GM18498 (cell line): ENCODE measurements around the gene PTDSS2.

Experiments
- ATAC-seq: cut with Tn5 transposase; IDR thresholded peaks from one replicate; pipeline ENCODE4 v1.9.1; 2021; ENCODE audit warnings: mild to moderate bottlenecking, moderate library complexity; ENCODE audit not compliant: unreplicated experiment

The PTDSS2 gene

GRCh38 chr11:488062-488461 lies 38.0 kb downstream of the PTDSS2 start:
- ATAC-seq: no peak

GRCh38 chr11:488579-488978 lies 38.5 kb downstream of the PTDSS2 start:
- no peak for ATAC-seq

GRCh38 chr11:488992-489391 lies 38.9 kb downstream of the PTDSS2 start:
- ATAC-seq: no peak

GRCh38 chr11:489610-490185 lies 39.6 kb downstream of the PTDSS2 start:
- ATAC-seq: no peak

GRCh38 chr11:490186-490929 lies 40.3 kb downstream of the PTDSS2 start:
- ATAC-seq: no peak

- no peak for ATAC-seq
Measured at GRCh38 chr11:490930-491260, 40.8 kb downstream of the PTDSS2 start.

- ATAC-seq: no peak
Measured at GRCh38 chr11:491358-491757, 41.3 kb downstream of the PTDSS2 start.

- no peak for ATAC-seq
Measured at GRCh38 chr11:492427-493226, 42.5 kb downstream of the PTDSS2 start.

- ATAC-seq: no peak
Measured at GRCh38 chr11:494761-495536, 44.9 kb downstream of the PTDSS2 start.

GRCh38 chr11:495537-495931 lies 45.5 kb downstream of the PTDSS2 start:
- no peak for ATAC-seq

- ATAC-seq: no peak
Measured at GRCh38 chr11:496834-497564, 46.9 kb downstream of the PTDSS2 start.

- no peak for ATAC-seq
Measured at GRCh38 chr11:497565-498296, 47.7 kb downstream of the PTDSS2 start.

GRCh38 chr11:498297-499181 lies 48.5 kb downstream of the PTDSS2 start:
- ATAC-seq: no peak

GRCh38 chr11:499201-500076 lies 49.4 kb downstream of the PTDSS2 start:
- no peak for ATAC-seq

- no peak for ATAC-seq
Measured at GRCh38 chr11:501001-501682, 51.1 kb downstream of the PTDSS2 start.

- ATAC-seq: no peak
Measured at GRCh38 chr11:501683-502287, 51.7 kb downstream of the PTDSS2 start.
